Activated T-cell treated with anti-CD3 and anti-CD28 coated beads for 1 hour (primary cell): Measurements from ENCODE around the gene IGHMBP2.

Experiments
- DNase-seq: peaks from one replicate; pipeline ENCODE4 v3.0.0-alpha.2; 2020; ENCODE audit warnings: low read depth

The IGHMBP2 gene

GRCh38 chr11:68939583-68940555 is 36.2 kb downstream of the IGHMBP2 start:
- DNase-seq = no peak

DNA sequence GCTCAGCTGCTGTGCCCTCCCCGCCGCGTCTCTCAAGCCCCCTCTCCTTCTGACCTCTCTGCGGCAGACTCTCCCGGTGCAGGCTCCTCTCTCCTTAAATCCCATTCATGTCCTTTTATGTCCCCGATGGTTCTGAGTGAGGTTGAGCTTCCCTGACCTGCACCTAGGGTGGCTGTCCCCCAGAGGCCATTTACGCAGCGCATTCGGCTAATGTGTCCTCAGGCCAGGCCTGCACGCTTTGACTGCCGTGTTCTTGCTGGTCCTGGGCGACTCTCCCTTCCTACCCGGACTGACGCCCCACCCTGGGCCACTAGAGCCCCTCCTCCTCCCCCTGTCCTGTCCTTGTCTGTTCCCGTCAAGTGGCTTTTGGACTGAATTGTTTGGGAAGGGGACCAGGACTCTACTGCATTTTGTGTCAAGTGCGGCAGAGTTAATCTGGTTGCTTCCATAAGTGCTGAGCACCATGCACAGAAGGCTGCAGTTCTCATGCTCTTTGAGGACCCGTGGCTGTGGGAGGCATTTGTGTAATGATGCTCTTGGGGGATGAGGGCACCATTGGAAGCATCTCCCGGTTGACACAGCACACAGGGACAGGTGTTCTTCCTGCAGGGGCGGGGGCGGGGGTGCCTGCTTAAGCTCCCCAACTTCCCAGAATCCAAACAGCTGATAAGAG is 37.1 kb downstream of the IGHMBP2 start:
- no peak for DNase-seq

DNA sequence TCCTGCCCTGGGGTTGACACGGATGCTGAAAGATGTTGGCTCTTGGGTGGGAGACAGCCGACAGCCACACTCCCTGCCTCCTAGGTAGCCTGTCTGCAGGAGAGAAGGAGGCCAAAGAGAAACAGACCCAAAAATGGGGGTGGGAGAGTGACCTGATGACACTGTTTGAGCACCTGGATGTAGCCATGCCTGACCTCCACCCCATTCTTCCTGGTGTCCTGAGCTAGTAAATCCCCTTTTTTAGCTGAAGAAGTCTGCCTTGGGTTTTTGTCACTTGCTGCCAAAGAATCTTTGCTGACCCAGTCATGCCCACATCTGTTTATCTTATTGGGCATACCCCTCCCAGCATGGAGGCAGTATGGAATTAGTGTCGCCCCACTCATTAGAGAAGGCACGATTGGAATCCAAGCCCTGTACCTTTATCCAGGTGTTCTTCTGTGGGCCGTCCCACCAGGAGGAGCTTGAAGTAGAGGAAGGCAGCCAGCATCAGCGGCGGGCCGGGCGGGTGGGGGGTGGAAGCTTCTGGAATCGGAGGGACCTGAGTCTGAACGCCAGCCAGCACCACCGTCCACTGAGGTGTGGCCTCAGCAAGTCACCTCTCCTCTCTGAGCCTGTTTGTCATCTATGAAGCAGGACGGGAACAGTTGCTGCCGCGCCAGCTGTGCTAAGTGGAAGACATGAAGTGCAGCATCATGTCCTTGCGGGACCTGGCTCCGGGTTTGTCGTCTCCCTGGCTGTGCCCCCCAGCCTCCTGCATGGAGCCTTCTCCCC is 37.8 kb downstream of the IGHMBP2 start:
- no peak for DNase-seq

- no peak for DNase-seq
These were observed 38.5 kb downstream of the IGHMBP2 start for GRCh38 chr11:68942095-68942620.

DNA sequence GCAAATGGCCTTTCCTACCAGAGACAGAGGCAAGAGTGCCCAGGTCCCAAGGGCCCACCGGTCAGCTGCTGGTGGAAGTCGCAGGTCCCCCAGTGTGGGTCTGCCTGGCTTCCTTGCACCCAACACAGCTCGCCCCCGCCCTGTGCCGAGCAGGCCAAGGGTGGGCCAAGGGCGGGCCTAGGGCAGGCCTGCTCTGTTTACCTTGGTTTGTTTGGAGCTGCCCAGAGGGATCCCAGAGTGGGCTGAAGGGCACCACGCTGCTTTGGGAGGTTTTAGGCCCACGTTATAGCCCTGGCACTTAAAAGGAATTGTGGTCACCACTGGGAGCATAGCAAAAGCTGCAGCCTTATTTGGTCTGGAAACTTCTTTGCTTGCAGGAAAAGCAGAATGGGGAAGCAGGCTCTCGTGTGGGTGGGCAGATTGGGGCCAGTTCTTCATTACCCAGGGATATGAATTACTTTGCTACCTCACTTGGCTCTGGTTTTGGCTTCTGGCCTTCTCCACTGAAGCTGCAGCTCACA is 39.1 kb downstream of the IGHMBP2 start:
- no peak for DNase-seq

GRCh38 chr11:68946416-68947090 is 42.9 kb downstream of the IGHMBP2 start:
- DNase-seq = no peak

DNA sequence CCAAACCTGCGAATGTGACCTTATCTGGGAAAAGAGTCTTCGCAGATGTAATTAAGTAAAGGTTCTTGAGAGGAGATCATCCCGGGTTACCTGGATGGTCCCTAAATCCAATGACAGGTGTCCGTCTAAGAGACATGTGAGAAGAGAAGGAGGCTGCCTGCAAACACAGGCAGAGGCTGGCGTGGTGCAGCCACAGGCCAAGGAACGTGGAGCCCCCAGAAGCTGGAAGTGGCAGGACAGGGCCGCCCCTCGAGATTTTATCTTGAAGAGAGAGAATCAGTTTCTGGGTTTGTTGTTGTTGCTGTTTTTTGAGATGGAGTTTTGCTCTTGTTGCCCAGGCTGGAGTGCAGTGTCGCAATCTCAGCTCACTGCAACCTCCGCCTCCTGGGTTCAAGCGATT is 43.5 kb downstream of the IGHMBP2 start:
- no peak for DNase-seq

DNA sequence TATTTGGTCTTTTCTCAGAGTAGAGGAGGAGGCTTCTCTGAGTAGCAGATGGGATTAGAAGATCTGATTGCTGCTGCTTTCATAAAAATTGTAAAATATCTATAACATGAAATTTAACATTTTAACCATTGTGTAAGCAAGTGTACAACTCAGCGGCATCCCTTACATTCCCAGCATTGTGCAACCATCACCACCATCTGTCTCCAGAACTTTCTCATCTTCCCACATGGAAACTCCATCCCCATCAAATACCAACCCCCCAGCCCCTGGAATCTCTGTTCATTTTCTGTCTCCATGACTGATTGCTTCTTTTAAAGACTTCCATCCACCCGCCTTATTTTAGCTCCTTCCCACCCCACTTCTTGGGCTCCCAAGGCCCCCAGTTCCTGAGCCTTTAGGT is 44.8 kb downstream of the IGHMBP2 start:
- DNase-seq = no peak

- no peak for DNase-seq
These were observed 45.2 kb downstream of the IGHMBP2 start for GRCh38 chr11:68948935-68949334.

DNA sequence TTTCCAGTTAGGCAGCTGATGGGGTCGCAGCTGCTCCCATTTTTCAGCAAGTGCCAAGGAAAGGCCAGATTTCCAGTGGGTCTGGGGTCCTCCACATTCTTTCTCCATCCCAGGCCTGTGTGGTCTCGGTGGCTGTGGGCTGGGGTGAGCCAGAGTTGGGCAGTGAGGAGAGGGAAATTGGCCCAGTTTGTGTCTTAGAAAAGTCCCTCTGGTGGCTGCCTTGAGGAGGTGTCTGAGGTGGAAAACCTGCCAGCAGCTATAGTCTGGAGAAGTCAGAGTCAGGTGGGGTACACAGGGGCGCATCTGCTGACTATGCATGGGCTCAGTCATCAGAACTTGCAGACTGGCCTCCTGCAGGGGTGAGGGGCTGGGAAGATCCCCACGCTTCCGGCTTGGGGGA is 46.6 kb downstream of the IGHMBP2 start:
- no peak for DNase-seq

- no peak for DNase-seq
These were observed 47.1 kb downstream of the IGHMBP2 start for GRCh38 chr11:68950762-68951161.

DNA sequence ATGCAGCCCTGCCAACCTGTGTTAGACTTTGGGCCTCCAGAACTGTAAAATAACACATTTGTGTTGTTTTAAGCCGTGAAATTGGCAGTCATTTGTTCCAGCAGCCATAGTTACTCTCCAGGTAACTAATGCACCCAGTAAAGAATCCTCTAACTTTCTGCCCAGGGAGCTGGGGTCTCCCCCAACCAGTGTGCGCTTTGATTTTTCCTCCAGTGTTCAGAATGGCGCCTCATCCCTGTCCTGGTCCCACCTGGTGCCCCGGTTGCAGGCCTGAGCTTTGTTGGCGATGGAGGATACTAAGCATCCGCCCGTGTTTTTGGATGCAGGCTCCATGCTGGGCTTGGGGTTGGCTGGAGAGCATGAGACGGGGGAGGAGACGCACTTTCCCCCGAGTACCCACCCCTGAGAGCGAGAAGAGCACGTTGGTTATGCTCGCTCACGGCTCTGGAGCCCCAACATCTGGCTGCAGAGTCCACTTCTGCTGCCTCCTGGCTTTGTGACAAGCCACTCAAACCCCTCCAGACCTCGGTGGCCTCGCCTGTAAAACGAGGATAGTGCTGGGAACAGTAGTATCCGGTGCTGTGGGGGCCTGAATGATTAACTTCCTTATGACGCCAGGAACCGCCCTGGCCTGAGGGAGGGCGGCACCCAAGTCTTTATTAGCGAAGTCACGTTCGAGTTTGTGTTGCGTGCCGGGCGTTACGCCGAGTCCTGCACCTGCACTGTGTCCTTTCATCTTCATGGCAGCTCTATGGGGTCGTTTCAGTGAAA is 51.3 kb downstream of the IGHMBP2 start:
- no peak for DNase-seq

- DNase-seq = no peak
These were observed 51.9 kb downstream of the IGHMBP2 start for GRCh38 chr11:68955607-68955958.

DNA sequence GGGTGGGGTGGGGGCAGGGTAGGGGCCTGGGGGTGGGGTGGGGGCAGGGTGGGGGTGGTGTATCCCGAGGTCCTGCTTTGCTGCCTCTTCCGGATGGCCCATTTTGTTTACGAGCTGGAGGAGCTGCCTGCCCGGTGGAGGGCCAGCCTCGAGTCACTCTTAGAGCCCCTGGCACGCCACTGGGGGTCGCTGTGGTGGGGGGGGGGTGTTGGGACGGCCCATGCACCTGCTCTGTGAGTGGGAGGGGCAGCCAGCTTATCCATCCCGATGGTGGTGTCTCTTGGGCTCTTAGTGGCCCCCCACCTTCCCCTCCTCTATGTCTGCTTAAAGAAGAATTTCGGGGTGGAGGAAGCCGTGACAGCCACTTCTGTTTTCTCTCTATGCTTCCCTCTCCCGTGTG is 52.5 kb downstream of the IGHMBP2 start:
- no peak for DNase-seq

DNA sequence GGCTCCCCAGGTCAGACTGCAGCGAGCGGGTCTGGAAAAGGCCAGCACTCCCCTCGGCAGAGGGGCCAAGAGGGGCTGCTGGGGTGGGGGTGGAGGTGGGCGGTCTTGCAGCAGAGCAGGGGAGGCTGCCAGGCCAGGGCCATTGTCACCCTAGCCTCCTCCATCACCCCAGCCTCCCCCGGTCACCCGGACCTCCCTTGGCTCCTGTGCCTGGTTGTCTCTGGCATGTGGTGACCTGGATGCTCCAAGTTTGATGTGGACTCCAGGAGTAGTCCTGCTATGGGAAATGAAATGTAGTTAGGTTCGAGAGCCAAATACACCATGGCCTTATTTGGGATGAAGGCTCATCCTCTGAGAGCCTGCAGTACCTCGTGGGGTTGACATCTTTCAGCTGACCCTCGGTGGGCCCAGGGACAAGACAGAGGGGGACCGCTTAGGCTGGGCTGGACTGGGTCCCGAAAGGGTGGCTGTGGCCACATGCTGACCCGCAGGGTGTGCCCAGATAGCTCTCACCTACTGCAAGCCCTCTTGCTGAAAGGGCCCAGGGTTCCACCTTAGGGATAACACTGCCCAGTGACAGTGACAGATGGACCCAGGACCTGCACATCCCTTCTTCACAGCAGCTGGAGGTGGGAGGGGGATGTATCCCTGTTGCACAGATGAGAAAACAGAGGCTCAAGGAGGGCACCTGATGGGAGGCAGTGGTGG is 53.0 kb downstream of the IGHMBP2 start:
- no peak for DNase-seq

GRCh38 chr11:68958211-68958610 is 54.5 kb downstream of the IGHMBP2 start:
- DNase-seq = no peak

DNA sequence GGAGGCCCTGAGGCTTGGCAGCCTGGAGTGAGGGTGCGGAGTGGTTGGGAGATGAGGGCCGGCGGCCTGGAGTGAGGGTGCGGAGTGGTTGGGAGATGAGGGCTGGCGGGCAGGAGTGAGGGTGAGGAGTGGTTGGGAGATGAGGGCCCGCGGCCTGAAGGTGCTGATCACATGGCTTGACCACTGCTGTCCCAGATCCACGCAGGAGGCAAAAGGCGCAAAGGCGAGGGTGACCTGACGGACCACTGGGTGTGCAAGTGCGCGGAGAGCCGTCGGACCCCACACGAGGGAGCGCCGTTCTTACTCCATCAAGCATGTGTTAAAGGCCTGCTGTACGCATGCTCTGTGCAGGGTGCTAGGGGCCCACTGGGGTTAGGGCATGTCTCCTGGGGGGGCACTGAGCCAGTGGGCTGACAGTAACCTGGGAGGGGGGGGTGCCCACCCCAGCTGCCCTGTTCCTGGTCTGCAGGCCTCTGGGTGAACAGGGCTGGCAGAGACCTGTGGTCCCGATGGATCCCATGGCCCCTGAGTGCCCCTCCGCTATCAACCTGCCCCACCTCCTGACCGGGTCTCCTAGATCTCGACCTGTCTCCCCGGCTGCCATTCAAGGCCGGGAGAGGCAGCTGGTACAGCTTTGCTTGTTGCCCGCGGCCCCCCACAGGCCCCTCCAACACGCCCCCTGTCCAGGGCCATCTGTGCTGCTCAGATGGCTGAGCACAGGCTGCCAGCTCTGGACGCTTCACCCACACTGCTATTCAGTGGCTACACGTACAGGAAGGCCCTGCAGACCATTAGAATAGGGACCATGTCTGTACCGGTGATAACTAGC is 56.0 kb downstream of the IGHMBP2 start:
- DNase-seq = no peak

DNA sequence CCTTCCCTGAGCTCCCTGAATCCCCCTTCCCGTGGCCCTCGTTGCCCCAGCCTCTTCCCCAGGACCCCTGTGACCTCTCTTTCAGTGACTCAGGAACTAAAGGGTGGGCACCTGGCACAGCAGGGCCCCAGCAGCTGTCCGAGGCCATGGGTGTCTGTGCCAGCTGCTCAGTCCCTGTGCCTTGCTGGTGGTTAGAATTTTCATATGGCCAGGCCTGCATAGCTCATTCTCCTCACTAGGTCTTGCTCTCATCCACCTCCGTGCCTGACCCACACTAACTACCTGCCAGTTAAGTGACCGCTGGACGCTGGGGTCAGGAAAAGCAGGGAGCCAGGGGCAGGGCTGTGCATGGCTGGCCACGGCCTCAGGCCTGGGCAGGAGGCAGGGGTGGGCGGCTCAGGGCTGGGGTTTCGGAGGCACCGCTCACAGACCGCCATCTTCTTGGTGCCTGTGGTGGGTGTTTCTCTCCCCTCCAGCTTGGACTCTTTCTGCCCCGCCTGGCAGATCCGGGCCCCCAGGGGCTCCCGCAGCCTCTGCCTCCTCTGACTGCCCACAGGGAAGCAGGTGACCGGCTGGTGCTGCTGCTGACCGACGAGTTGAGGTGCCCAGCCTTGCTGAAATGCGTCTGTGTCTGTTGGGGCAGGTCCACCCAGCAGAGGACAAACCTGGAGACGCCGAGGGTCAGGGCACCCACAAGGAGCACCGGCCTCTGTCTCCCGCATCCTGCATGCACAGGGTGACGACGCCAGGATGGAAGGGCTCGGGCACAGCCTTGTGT is 56.8 kb downstream of the IGHMBP2 start:
- no peak for DNase-seq
